K562 (cell line): ENCODE data around the gene AMBRA1. TPM values are rescaled to one million over a fixed set of nuclear protein-coding genes. Genes with fewer than 3 reads are reported as not detected.

Experiments used
- ATAC-seq: fragments of 200-7000 bp; cut with Tn5 transposase; 3 replicates; pipeline ENCODE4 v1.9.1; 2020; ENCODE audit warnings: moderate library complexity
- BruUV-seq: library from RNA; stranded (reverse); fragments of 400-500 nt; replicated peaks from 2 replicates; lab custom pipeline; 2021; lab: Mats Ljungman, UMichigan
- CTCF ChIA-PET: fragments of 300-600 bp; formaldehyde crosslinking; extraction: SDS; loops from one replicate; lab custom pipeline; 2021; ENCODE audit warnings: low intra/inter-chr PET ratio; lab: Yijun Ruan, JAX
- POLR2A ChIA-PET: fragments of 300-600, 350-650 bp; sonication (Branson Sonifier 250); formaldehyde crosslinking; extraction: SDS; loops from one replicate; lab custom pipeline; 2021; ENCODE audit warnings: antibody characterized with exemption, inconsistent platforms; lab: Yijun Ruan, JAX
- DNase-seq, 4 experiments: peaks; one replicate each; pipeline versions ENCODE4 v3.0.0 to v3.0.0-alpha.2; 2011 to 2018; ENCODE audit warnings: low spot score in 3 of 4, mixed read lengths in 3 of 4; ENCODE audit errors: extremely low read depth in 1 of 4
- FAIRE-seq: peaks from 2 replicates; lab custom pipeline; 2011; peaks lifted over from hg19 to GRCh38; lab: Jason Lieb, UNC
- H2AFZ ChIP-seq: 2 replicates; pipeline ENCODE4 v1.6.0; 2011; ENCODE audit warnings: low read depth, low read length, control low read depth, inconsistent platforms
- H3K27ac ChIP-seq: fragments of 200-600 bp; 3 replicates; pipeline ENCODE4 v1.8.0; 2011; ENCODE audit warnings: low read depth, mild to moderate bottlenecking, control low read depth, inconsistent platforms, low read length, moderate library complexity, mixed read lengths; ENCODE audit errors: extremely low read depth
- H3K27me3 ChIP-seq, 2 experiments: fragments of 300-600 bp in 1 of 2; 2 replicates in 1 of 2; 3 replicates in 1 of 2; pipeline versions ENCODE4 v1.6.0 to v1.8.0; 2011; ENCODE audit warnings: inconsistent platforms in 2 of 2, low read length in 2 of 2, mild to moderate bottlenecking in 1 of 2, mixed read lengths in 1 of 2, moderate library complexity in 1 of 2; ENCODE audit not compliant: control insufficient read depth in 2 of 2, insufficient read depth in 2 of 2
- H3K36me3 ChIP-seq: fragments of 300-600 bp; 3 replicates; pipeline ENCODE4 v1.8.0; 2011; ENCODE audit warnings: mild to moderate bottlenecking, low read length, inconsistent platforms; ENCODE audit not compliant: control insufficient read depth, insufficient read depth
- H3K4me1 ChIP-seq, 2 experiments: fragments of 200-600 bp in 1 of 2; replicated peaks in 1 of 2; 2 replicates in 1 of 2; 3 replicates in 1 of 2; pipeline versions ENCODE4 v1.5.1 to v1.8.0; 2011; ENCODE audit warnings: inconsistent platforms in 2 of 2, low read length in 2 of 2, mild to moderate bottlenecking in 1 of 2, mixed read lengths in 1 of 2, moderate library complexity in 1 of 2; ENCODE audit not compliant: control insufficient read depth in 2 of 2, insufficient read depth in 2 of 2
- H3K4me2 ChIP-seq: 2 replicates; pipeline ENCODE4 v1.6.1; 2011; ENCODE audit warnings: low read length, control low read depth, inconsistent platforms, mixed read lengths; ENCODE audit not compliant: insufficient read depth
- H3K4me3 ChIP-seq: fragments of 200-600 bp; sonication (generic), shearing (Covaris generic); 2 replicates; pipeline ENCODE4 v1.5.1; 2016; ENCODE audit warnings: control low read depth, inconsistent platforms
- H3K79me2 ChIP-seq: fragments of 200-600 bp; 3 replicates; pipeline ENCODE4 v1.8.0; 2011; ENCODE audit warnings: low read length, inconsistent platforms; ENCODE audit not compliant: control insufficient read depth, insufficient read depth
- H3K9ac ChIP-seq, 2 experiments: 2 replicates each; pipeline versions ENCODE4 v1.6.0 to v1.6.1; 2011; ENCODE audit warnings: low read depth in 2 of 2, low read length in 2 of 2, control low read depth in 1 of 2, inconsistent platforms in 1 of 2, mild to moderate bottlenecking in 1 of 2, mixed read lengths in 1 of 2; ENCODE audit not compliant: insufficient read depth in 1 of 2
- H3K9me1 ChIP-seq: one replicate; pipeline ENCODE4 v1.6.0; 2011; ENCODE audit warnings: inconsistent platforms, mild to moderate bottlenecking, low read length, moderate library complexity; ENCODE audit not compliant: control insufficient read depth, insufficient read depth
- H3K9me3 ChIP-seq: replicated peaks from 2 replicates; pipeline ENCODE4 v1.5.1; 2011; ENCODE audit warnings: low read depth, low read length, inconsistent platforms; ENCODE audit not compliant: control insufficient read depth, insufficient read depth
- H4K20me1 ChIP-seq: replicated peaks from 2 replicates; pipeline ENCODE4 v1.6.1; 2011; ENCODE audit warnings: low read length, inconsistent platforms, mixed read lengths; ENCODE audit not compliant: control insufficient read depth, insufficient read depth
- GMEB1 ChIP-seq: fragments of 250-450 bp; sonication (Bioruptor Pico); IDR thresholded peaks from 2 replicates; pipeline ENCODE4 v1.4.0; 2020; ENCODE audit warnings: mild to moderate bottlenecking
- HNRNPK ChIP-seq: fragments of 200-400 bp; formaldehyde crosslinking; IDR thresholded peaks from one replicate; pipeline ENCODE4 v1.6.1; 2018; ENCODE audit warnings: mild to moderate bottlenecking, low read depth, low read length; ENCODE audit not compliant: poor library complexity, severe bottlenecking
- KDM2B ChIP-seq: fragments of 250-450 bp; sonication (Bioruptor Pico); IDR thresholded peaks from 2 replicates; pipeline ENCODE4 v1.8.0; 2021; ENCODE audit warnings: mild to moderate bottlenecking, moderate library complexity
- PTTG1 ChIP-seq: fragments of 450-650 bp; IDR thresholded peaks from 2 replicates; pipeline ENCODE4 v1.6.1; 2016; ENCODE audit warnings: low read depth, mild to moderate bottlenecking, missing genetic modification characterization, missing compliant biosample characterization
- STAT5A ChIP-seq: IDR thresholded peaks from 2 replicates; pipeline ENCODE4 v1.6.1; 2012; ENCODE audit warnings: low read length, inconsistent platforms, borderline replicate concordance
- ZEB2 ChIP-seq: fragments of 450-650 bp; IDR thresholded peaks from 2 replicates; pipeline ENCODE4 v1.6.1; 2016
- ZNF239 ChIP-seq: fragments of 250-450 bp; sonication (Bioruptor Pico); IDR thresholded peaks from 2 replicates; pipeline ENCODE4 v1.4.0; 2020; ENCODE audit warnings: mild to moderate bottlenecking
- WGBS: fragments of 100-300 bp; shearing (Covaris generic); methylation state at CpG from one replicate; pipeline ENCODE4 v1.1.6; 2016; ENCODE audit warnings: low coverage, mixed read lengths; ENCODE audit not compliant: insufficient coverage; ENCODE audit errors: missing lambda C conversion rate; 5-methylcytosine and 5-hydroxymethylcytosine counted together
- in situ Hi-C: fragments of 300-500 bp; cut with MboI; formaldehyde crosslinking; loops from 4 replicates; pipeline ENCODE4 v1.15.0; 2018; ENCODE audit warnings: inconsistent platforms, mixed read lengths
- intact Hi-C: fragments of 100-400 bp; cut with micrococcal nuclease; formaldehyde crosslinking; loops from 2 replicates; pipeline ENCODE4 v1.14.2; 2022
- polyA plus RNA-seq, 8 experiments: library from polyadenylated mRNA; depleted of rRNA in 4 of 8; stranded (reverse) in 5 of 8; unstranded in 3 of 8; fragments of >200 nt; fragmentation: Nextera tagmentation in 2 of 8; fragmentation: Illumina TruSeq in 1 of 8; extraction: Ambion mirVana in 2 of 8; extraction: Trizol in 1 of 8; gene quantifications; 2 replicates each; pipeline versions ENCODE4 v1.2.1 to v1.2.3, GENCODE V29; 2011 to 2014; ENCODE audit warnings: inconsistent platforms in 1 of 8, missing spikeins in 1 of 8
- total RNA-seq, 7 experiments: library from RNA; depleted of rRNA in 6 of 7; stranded (reverse); fragments of >200 nt in 6 of 7; fragmentation: Illumina TruSeq in 2 of 7; extraction: Trizol in 2 of 7; gene quantifications; 2 replicates each; pipeline versions ENCODE4 v1.2.1 to v1.2.3, GENCODE V29; 2011 to 2021; ENCODE audit warnings: low replicate concordance in 1 of 7

AMBRA1 gene
- total and polyA plus RNA-seq, 9 of the 15 experiments (the other 6 are each of a cell fraction or from before 2014, with no cell fraction given): 0.15 to 24.5 (median 13.0) TPM

DNA sequence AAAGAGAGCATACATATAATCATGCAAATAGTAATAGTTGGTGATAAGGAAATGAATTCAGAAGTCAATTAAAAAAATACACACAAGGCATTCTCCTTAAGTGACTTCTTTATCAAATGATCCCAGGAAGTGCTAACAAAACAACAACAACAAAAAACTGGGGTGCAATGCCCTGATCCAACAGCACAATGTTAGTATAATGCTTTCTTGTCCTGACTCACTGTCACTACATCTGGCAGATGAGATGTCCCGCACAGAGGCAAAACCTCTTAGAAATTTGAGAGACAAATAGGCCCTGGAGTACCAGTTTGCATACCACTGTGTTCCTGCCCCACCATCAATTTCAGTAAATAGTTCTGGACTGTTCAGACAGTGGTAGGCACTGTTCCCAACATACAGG, 11.0 kb upstream of the AMBRA1 start:
- TF ChIP-seq PTTG1 (no peak), STAT5A (no peak), ZEB2 (no peak), HNRNPK (no peak), KDM2B (CRISPR knock-in tag) (no peak), GMEB1 (CRISPR knock-in tag) (no peak), ZNF239 (CRISPR knock-in tag) (no peak)
- in situ Hi-C loops (no loop called here), intact Hi-C loops (no loop called here)
- Histone ChIP-seq H3K9me1 (no peaks in the 10 kb centered on the region), H3K4me3 (no peak overlapping the region), H3K27ac (no peak overlapping the region), H4K20me1 (no peaks in the 10 kb centered on the region), H2AFZ (no peak overlapping the region), H3K9ac (no peak overlapping the region), H3K27me3 (no peaks in the 10 kb centered on the region), H3K36me3 (peaks cover 8% of the 10 kb centered on the region; the same call in 2 of the 3 replicates), H3K9me3 (no peaks in the 10 kb centered on the region), H3K4me1 (no peaks in the 10 kb centered on the region; a peak in 2 of 5 replicates), H3K79me2 (no peaks in the 10 kb centered on the region), H3K4me2 (no peak overlapping the region)
- BruUV-seq: no TSS peak
- FAIRE-seq (no peak), ATAC-seq (no peak), DNase-seq (no peak)
- CTCF ChIA-PET: no interaction called here
- 26% methylated on average over 1 of the region's 1 CpG for WGBS
- POLR2A ChIA-PET: no interaction called here
